ENCODE measurements around the gene KRTAP4-16. TPM values are rescaled to one million over a fixed set of nuclear protein-coding genes. Genes with fewer than 3 reads are reported as not detected.
"Not testable (repeated sequence)": the region's sequence is repeated elsewhere in the genome, so short reads cannot be mapped to it uniquely, and the experiment has no call there.

The KRTAP4-16 gene
- total RNA-seq, 2 donors from 2014 or later: not detected

- DNase-seq (ENCODE audit: low spot score); intact Hi-C loops (cut with DNase I): not testable (repeated sequence)
Measured at GRCh38 chr17:41054556-41054955, 47.5 kb downstream of the KRTAP4-16 start.

DNA sequence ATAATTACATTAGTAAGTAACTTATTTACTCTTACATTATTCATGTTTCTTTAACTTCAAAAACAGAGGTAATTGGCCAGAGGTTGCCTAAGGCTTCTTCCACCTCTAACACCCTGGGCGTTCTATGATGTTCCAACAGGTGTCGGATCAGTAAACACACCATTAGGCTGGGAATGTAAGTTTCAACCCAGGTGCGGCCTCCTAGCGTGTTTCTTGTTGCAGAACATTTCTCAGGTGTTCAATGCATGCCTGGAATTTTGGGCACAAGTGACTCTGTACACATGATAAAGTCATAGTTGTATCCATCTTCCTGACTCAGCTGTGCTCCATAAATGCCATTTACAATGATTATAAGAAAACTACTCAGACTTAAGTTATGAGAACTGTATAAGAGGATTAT is 48.0 kb downstream of the KRTAP4-16 start:
- intact Hi-C loops (cut with DNase I): no loop called here
- no peak for DNase-seq (ENCODE audit: low spot score)

DNA sequence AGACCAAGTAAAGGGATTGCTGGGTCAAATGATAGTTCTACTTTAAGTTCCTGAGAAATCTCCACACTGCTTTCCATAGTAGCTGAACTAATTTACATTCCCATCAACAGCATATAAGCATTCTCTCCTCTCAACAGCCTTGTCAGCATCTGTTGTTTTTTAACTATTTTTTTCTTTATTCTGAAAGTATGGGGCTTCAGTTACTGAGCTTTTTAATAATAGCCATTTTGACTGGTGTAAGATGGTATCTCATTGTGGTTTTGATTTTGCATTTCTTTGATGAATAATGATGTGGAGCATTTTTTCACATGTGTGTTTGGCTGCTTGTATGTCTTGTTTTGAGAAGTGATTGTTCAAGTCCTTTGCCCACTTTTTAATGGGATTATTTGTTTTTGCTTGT is 49.4 kb downstream of the KRTAP4-16 start:
- DNase-seq (ENCODE audit: low spot score): no peak
- intact Hi-C loops (cut with DNase I): no loop called here

Other genes starting within 250 kb of the KRTAP4-16 start
- gene KRT12, start 235.0 kb downstream of the KRTAP4-16 start, total RNA-seq: not detected
- not detected for gene KRT20, start 217.0 kb downstream of the KRTAP4-16 start, total RNA-seq
- under 1 TPM; 0.24 to 0.37 TPM for gene KRT23, start 164.6 kb downstream of the KRTAP4-16 start, total RNA-seq
- gene KRT39, start 135.3 kb downstream of the KRTAP4-16 start, total RNA-seq: not detected
- gene KRT40, start 117.9 kb downstream of the KRTAP4-16 start, total RNA-seq: not detected
- not detected for gene KRTAP3-3, start 108.0 kb downstream of the KRTAP4-16 start, total RNA-seq
- gene KRTAP3-2, start 102.3 kb downstream of the KRTAP4-16 start, total RNA-seq: not detected
- not detected for gene KRTAP3-1, start 93.1 kb downstream of the KRTAP4-16 start, total RNA-seq
- gene KRTAP1-5, start 75.0 kb downstream of the KRTAP4-16 start, total RNA-seq: not detected
- gene KRTAP1-4, start 72.0 kb downstream of the KRTAP4-16 start, total RNA-seq: not detected
- gene KRTAP1-3, start 67.3 kb downstream of the KRTAP4-16 start, total RNA-seq: not detected
- not detected for gene KRTAP1-1, start 60.8 kb downstream of the KRTAP4-16 start, total RNA-seq
- not detected for gene KRTAP2-1, start 54.9 kb downstream of the KRTAP4-16 start, total RNA-seq
- not detected for gene KRTAP2-2, start 47.0 kb downstream of the KRTAP4-16 start, total RNA-seq
- not detected for gene KRTAP2-3, start 42.1 kb downstream of the KRTAP4-16 start, total RNA-seq
- gene KRTAP2-4, start 36.3 kb downstream of the KRTAP4-16 start, total RNA-seq: not detected
- gene KRTAP4-7, start 18.1 kb downstream of the KRTAP4-16 start, total RNA-seq: not detected
- gene KRTAP4-8, start 4.1 kb downstream of the KRTAP4-16 start, total RNA-seq: not detected
- gene KRTAP4-9, start 3.2 kb upstream of the KRTAP4-16 start, total RNA-seq: not detected
- gene KRTAP4-11, start 16.2 kb upstream of the KRTAP4-16 start, total RNA-seq: not detected
- gene KRTAP4-12, start 22.0 kb upstream of the KRTAP4-16 start, total RNA-seq: not detected
- not detected for gene KRTAP4-6, start 38.3 kb upstream of the KRTAP4-16 start, total RNA-seq
- gene KRTAP4-5, start 47.6 kb upstream of the KRTAP4-16 start, total RNA-seq: not detected
- gene KRTAP4-4, start 58.5 kb upstream of the KRTAP4-16 start, total RNA-seq: not detected
- not detected for gene KRTAP4-3, start 66.0 kb upstream of the KRTAP4-16 start, total RNA-seq
- gene KRTAP4-2, start 76.0 kb upstream of the KRTAP4-16 start, total RNA-seq: not detected
- gene KRTAP4-1, start 82.7 kb upstream of the KRTAP4-16 start, total RNA-seq: not detected
- gene KRTAP9-1, start 87.7 kb upstream of the KRTAP4-16 start, total RNA-seq: not detected
- not detected for gene KRTAP9-2, start 124.4 kb upstream of the KRTAP4-16 start, total RNA-seq
- gene KRTAP9-3, start 130.2 kb upstream of the KRTAP4-16 start, total RNA-seq: not detected
- not detected for gene KRTAP9-8, start 135.8 kb upstream of the KRTAP4-16 start, total RNA-seq
- not detected for gene KRTAP9-4, start 147.5 kb upstream of the KRTAP4-16 start, total RNA-seq
- not detected for gene KRTAP9-9, start 153.2 kb upstream of the KRTAP4-16 start, total RNA-seq
- not detected for gene KRTAP9-6, start 163.2 kb upstream of the KRTAP4-16 start, total RNA-seq
- gene KRTAP9-7, start 173.5 kb upstream of the KRTAP4-16 start, total RNA-seq: not detected
- gene KRTAP29-1, start 200.6 kb upstream of the KRTAP4-16 start, total RNA-seq: not detected
- not detected for gene KRTAP16-1, start 207.1 kb upstream of the KRTAP4-16 start, total RNA-seq
- not detected for gene KRTAP17-1, start 213.5 kb upstream of the KRTAP4-16 start, total RNA-seq
- gene KRT33A, start 248.6 kb upstream of the KRTAP4-16 start, total RNA-seq: not detected

Measured in posterior vena cava (tissue), 2 donors.